Testis (tissue), 3 donors: ENCODE measurements around the gene CCND3. TPM values are rescaled to one million over a fixed set of nuclear protein-coding genes. Genes with fewer than 3 reads are reported as not detected.
A peak's percentile ranks its signal among the peaks of the same experiment; 100 is the strongest.

Source experiments
- DNase-seq: peaks from one replicate; pipeline ENCODE4 v3.0.0-alpha.2; 2019
- H3K27ac ChIP-seq, 2 donors: fragments of 200-600 bp; sonication (generic); one replicate each; pipeline ENCODE4 v1.5.1; 2019
- H3K27me3 ChIP-seq: fragments of 200-600 bp; sonication (generic); one replicate; pipeline ENCODE4 v1.5.1; 2019
- H3K36me3 ChIP-seq: fragments of 200-600 bp; sonication (generic); one replicate; pipeline ENCODE4 v1.5.1; 2017; ENCODE audit warnings: low read depth; ENCODE audit errors: missing control alignments
- H3K4me1 ChIP-seq: fragments of 200-600 bp; sonication (generic); one replicate; pipeline ENCODE4 v1.5.1; 2019
- H3K4me3 ChIP-seq, 2 donors: fragments of 200-600 bp; sonication (generic); one replicate each; pipeline ENCODE4 v1.5.1; 2017 to 2019
- H3K9me3 ChIP-seq: fragments of 200-600 bp; sonication (generic); one replicate; pipeline ENCODE4 v1.5.1; 2017
- CTCF ChIP-seq, 3 experiments: fragments of 450-650 bp in 2 of 3; fragments of 200-600 bp in 1 of 3; sonication (generic) in 1 of 3; IDR thresholded peaks; one replicate each; pipeline ENCODE4 v1.5.1; 2016 to 2019; ENCODE audit warnings: antibody characterized with exemption in 3 of 3, mild to moderate bottlenecking in 2 of 3, moderate library complexity in 1 of 3
- POLR2A ChIP-seq: fragments of 450-650 bp; IDR thresholded peaks from one replicate; pipeline ENCODE4 v1.6.1; 2017; ENCODE audit warnings: antibody characterized with exemption, mild to moderate bottlenecking, moderate library complexity
- WGBS, 2 donors: methylation state at CpG; one replicate each; pipeline ENCODE4 v1.1.5; 2018; 5-methylcytosine and 5-hydroxymethylcytosine counted together
- intact Hi-C: fragments of 100-400 bp; cut with DNase I; formaldehyde crosslinking; loops from one replicate; pipeline ENCODE4 v1.15.1; 2023; ENCODE audit warnings: low total_unique reads
- polyA plus RNA-seq: library from polyadenylated mRNA; stranded (reverse); fragments of 350-450 nt; fragmentation: Illumina TruSeq; extraction: RNeasy Lipid Tissue Mini Kit (QIAGEN cat#74804); gene quantifications from one replicate; pipeline ENCODE4 v1.2.3, GENCODE V29; 2014; ENCODE audit warnings: low read depth, low replicate concordance; ENCODE audit not compliant: insufficient read depth
- total RNA-seq, 2 donors: library from RNA; depleted of rRNA; stranded (reverse); fragments of >200 nt; gene quantifications; one replicate each; pipeline ENCODE4 v1.2.3, GENCODE V29; 2016

CCND3 gene
- total and polyA plus RNA-seq, 3 donors from 2014 or later: 21.2 to 32.9 (median 27.9) TPM

GRCh38 chr6:41967312-41968287 is 26.0 kb upstream of the CCND3 start:
- H3K4me1 ChIP-seq: peaks cover 7% of the 10 kb centered on the region
- 82% methylated on average over 7 of the region's 7 CpGs for WGBS, 2 donors
- intact Hi-C loops: no loop called here

GRCh38 chr6:41966961-41967311 is 25.3 kb upstream of the CCND3 start:
- intact Hi-C loops: no loop called here
- H3K27ac ChIP-seq: no peak overlapping the region
- 81 to 86% methylated on average over 4 of the region's 4 CpGs for WGBS, 2 donors

More at GRCh38 chr6:41967312-41968287, 26.0 kb upstream of the CCND3 start:
- Histone ChIP-seq H3K9me3 (no peaks in the 10 kb centered on the region), H3K27ac (no peak overlapping the region), H3K27me3 (no peaks in the 10 kb centered on the region), H3K4me3 (no peak overlapping the region), H3K36me3 (no peaks in the 10 kb centered on the region)
- no peak for TF ChIP-seq CTCF (IDR thresholded peaks at IDR 0.05)
- no peak for TF ChIP-seq POLR2A
- no peak for DNase-seq

GRCh38 chr6:41966214-41966920 is 24.8 kb upstream of the CCND3 start:
- Histone ChIP-seq H3K9me3 (no peaks in the 10 kb centered on the region), H3K27ac (no peak overlapping the region), H3K36me3 (no peaks in the 10 kb centered on the region), H3K27me3 (no peaks in the 10 kb centered on the region), H3K4me3 (no peak overlapping the region), H3K4me1 (peaks cover 7% of the 10 kb centered on the region)
- DNase-seq: no peak
- WGBS, 2 donors: 71 to 87% methylated on average over 4 to 5 of the region's 5 CpGs
- TF ChIP-seq POLR2A: no peak
- intact Hi-C loops: no loop called here

More at GRCh38 chr6:41966961-41967311, 25.3 kb upstream of the CCND3 start:
- Histone ChIP-seq H3K9me3 (no peaks in the 10 kb centered on the region), H3K36me3 (no peaks in the 10 kb centered on the region), H3K4me1 (peaks cover 7% of the 10 kb centered on the region), H3K27me3 (no peaks in the 10 kb centered on the region), H3K4me3 (no peak overlapping the region)
- TF ChIP-seq CTCF (IDR thresholded peaks at IDR 0.05) (no peak), POLR2A (no peak)
- no peak for DNase-seq

- no peak overlapping the region for H3K4me3 ChIP-seq
- H3K9me3 ChIP-seq: no peaks in the 10 kb centered on the region
- TF ChIP-seq CTCF (IDR thresholded peaks at IDR 0.05) (no peak), POLR2A (no peak)
- no peak overlapping the region for H3K27ac ChIP-seq
- intact Hi-C loops: no loop called here
- 38 to 53% methylated on average over 11 of the region's 11 CpGs for WGBS, 2 donors
- peaks cover 7% of the 10 kb centered on the region for H3K4me1 ChIP-seq
- no peaks in the 10 kb centered on the region for H3K27me3 ChIP-seq
- no peaks in the 10 kb centered on the region for H3K36me3 ChIP-seq
- peak; percentile 31 for DNase-seq
Observed at GRCh38 chr6:41965429-41966213, 24.0 kb upstream of the CCND3 start.
